Loucy (cell line): Measurements from ENCODE around the gene CD300C.

Experiments
- H2AFZ ChIP-seq: fragments of 200-600 bp; sonication (generic); 2 replicates; pipeline ENCODE4 v1.6.0; 2016; ENCODE audit warnings: antibody characterized with exemption, mild to moderate bottlenecking, low read length, moderate library complexity
- H3F3A ChIP-seq: fragments of 200-600 bp; 2 replicates; pipeline ENCODE4 v1.6.0; 2016; ENCODE audit warnings: antibody characterized with exemption, low read depth, mild to moderate bottlenecking
- H3K27me3 ChIP-seq: fragments of 200-600 bp; sonication (generic); 2 replicates; pipeline ENCODE4 v1.6.1; 2014; ENCODE audit warnings: low read length, mild to moderate bottlenecking; ENCODE audit not compliant: insufficient read depth, poor library complexity, severe bottlenecking
- H3K36me3 ChIP-seq: fragments of 200-600 bp; sonication (generic); 2 replicates; pipeline ENCODE4 v1.6.1; 2016; ENCODE audit warnings: low read length; ENCODE audit not compliant: insufficient read depth
- H3K4me1 ChIP-seq: fragments of 200-600 bp; sonication (generic); 2 replicates; pipeline ENCODE4 v1.5.1; 2014; ENCODE audit warnings: low read length, mild to moderate bottlenecking; ENCODE audit not compliant: insufficient read depth, poor library complexity, severe bottlenecking
- H3K4me2 ChIP-seq: fragments of 200-600 bp; sonication (generic); 2 replicates; pipeline ENCODE4 v1.6.0; 2014; ENCODE audit warnings: antibody characterized with exemption, low read length, low read depth, mild to moderate bottlenecking; ENCODE audit not compliant: poor library complexity, severe bottlenecking
- H3K4me3 ChIP-seq: fragments of 200-600 bp; sonication (generic); 2 replicates; pipeline ENCODE4 v1.5.1; 2014; ENCODE audit warnings: low read length, mild to moderate bottlenecking, mixed read lengths; ENCODE audit not compliant: poor library complexity, severe bottlenecking
- H3K79me2 ChIP-seq: fragments of 200-600 bp; sonication (generic); 2 replicates; pipeline ENCODE4 v1.6.1; 2014; ENCODE audit warnings: low read length; ENCODE audit not compliant: insufficient read depth
- H3K9ac ChIP-seq: fragments of 200-600 bp; sonication (generic); 2 replicates; pipeline ENCODE4 v1.6.0; 2014; ENCODE audit warnings: mild to moderate bottlenecking, low read depth, low read length, moderate library complexity; ENCODE audit not compliant: poor library complexity, severe bottlenecking
- H3K9me2 ChIP-seq: fragments of 200-600 bp; sonication (generic); replicated peaks from 2 replicates; pipeline ENCODE4 v1.6.1; 2016; ENCODE audit warnings: low read depth, low read length, mixed read lengths
- H3K9me3 ChIP-seq: fragments of 200-600 bp; sonication (generic); 2 replicates; pipeline ENCODE4 v1.6.1; 2014; ENCODE audit warnings: mild to moderate bottlenecking, antibody characterized with exemption, low read length, low read depth; ENCODE audit not compliant: insufficient read depth
- H4K20me1 ChIP-seq: fragments of 200-600 bp; sonication (generic); 2 replicates; pipeline ENCODE4 v1.6.0; 2014; ENCODE audit warnings: antibody characterized with exemption, low read length, mild to moderate bottlenecking; ENCODE audit not compliant: insufficient read depth, poor library complexity, severe bottlenecking
- EZH2phosphoT487 ChIP-seq: fragments of 200-600 bp; IDR thresholded peaks from 2 replicates; pipeline ENCODE4 v1.6.1; 2018; ENCODE audit warnings: antibody characterized with exemption, mild to moderate bottlenecking, moderate library complexity, borderline replicate concordance
- TF ChIP-seq, protein P1 (sequence below): fragments of 200-600 bp; sonication (generic); conservative IDR thresholded peaks from 2 replicates; pipeline ENCODE4 v1.5.1; 2014; ENCODE audit warnings: mild to moderate bottlenecking, antibody characterized with exemption, low read length

Gene CD300C

DNA sequence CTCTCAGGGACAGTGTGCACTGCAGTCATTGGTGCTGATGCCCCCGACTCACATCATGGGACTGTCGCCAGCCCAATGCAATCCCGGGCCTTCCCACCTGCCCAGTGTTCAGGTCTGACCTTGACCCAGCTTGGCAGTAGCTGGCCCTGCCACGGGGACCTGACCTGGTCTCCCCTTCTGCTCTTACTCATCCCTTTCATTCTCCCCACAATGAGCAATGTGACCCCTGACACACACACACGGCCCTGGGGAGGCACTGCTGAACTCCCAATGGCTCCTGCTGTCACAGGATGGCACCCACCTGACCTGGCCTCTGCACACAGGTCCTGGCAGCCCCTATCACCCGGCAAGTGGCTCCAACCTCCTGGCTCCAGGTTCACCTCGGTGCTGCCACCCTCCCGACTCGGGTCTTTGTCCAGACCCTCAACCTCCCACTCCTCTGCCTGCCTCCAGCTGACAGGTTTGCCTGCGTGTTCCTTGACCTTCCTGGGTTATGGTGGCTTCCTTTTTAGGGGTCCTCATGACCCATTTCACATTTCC lies 6.6 kb downstream of the CD300C start:
- Histone ChIP-seq H3K27me3 (no peaks in the 10 kb centered on the region), H3K36me3 (no peaks in the 10 kb centered on the region), H3K79me2 (no peaks in the 10 kb centered on the region), H3K4me1 (no peaks in the 10 kb centered on the region), H3K9me2 (no peaks in the 10 kb centered on the region), H4K20me1 (no peaks in the 10 kb centered on the region), H2AFZ (no peak overlapping the region), H3F3A (no peaks in the 10 kb centered on the region), H3K9ac (no peak overlapping the region), H3K4me2 (no peak overlapping the region), H3K9me3 (no peaks in the 10 kb centered on the region), H3K4me3 (no peak overlapping the region)
- TF ChIP-seq EZH2phosphoT487: no peak
- TF ChIP-seq, protein P1, sequence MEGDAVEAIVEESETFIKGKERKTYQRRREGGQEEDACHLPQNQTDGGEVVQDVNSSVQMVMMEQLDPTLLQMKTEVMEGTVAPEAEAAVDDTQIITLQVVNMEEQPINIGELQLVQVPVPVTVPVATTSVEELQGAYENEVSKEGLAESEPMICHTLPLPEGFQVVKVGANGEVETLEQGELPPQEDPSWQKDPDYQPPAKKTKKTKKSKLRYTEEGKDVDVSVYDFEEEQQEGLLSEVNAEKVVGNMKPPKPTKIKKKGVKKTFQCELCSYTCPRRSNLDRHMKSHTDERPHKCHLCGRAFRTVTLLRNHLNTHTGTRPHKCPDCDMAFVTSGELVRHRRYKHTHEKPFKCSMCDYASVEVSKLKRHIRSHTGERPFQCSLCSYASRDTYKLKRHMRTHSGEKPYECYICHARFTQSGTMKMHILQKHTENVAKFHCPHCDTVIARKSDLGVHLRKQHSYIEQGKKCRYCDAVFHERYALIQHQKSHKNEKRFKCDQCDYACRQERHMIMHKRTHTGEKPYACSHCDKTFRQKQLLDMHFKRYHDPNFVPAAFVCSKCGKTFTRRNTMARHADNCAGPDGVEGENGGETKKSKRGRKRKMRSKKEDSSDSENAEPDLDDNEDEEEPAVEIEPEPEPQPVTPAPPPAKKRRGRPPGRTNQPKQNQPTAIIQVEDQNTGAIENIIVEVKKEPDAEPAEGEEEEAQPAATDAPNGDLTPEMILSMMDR: no peak

DNA sequence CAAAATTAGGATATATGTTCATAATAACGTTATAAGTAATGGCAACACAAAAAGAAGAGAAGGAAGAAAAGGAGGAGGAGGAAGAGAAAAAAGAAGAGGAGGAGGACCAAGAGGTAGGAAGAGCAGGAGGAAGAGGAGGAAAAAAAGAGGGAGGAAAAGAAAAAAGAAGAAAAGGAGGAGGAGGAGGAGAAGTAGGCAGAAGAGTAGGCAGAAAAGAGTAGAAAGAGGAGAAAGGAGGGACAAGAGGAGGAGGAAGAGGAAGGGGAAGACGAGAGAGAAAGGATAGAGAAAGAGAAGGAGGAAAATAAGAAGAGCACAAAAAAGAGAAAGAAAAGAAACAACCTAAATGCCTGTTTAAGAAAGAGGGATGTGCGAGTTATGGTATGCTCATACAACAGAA lies 9.0 kb downstream of the CD300C start:
- Histone ChIP-seq H4K20me1 (no peaks in the 10 kb centered on the region), H3K36me3 (no peaks in the 10 kb centered on the region), H3K4me1 (no peaks in the 10 kb centered on the region), H3K9ac (no peak overlapping the region), H3K4me2 (no peak overlapping the region), H3K4me3 (no peak overlapping the region), H3K79me2 (no peaks in the 10 kb centered on the region), H3K9me3 (no peaks in the 10 kb centered on the region), H3F3A (no peaks in the 10 kb centered on the region), H3K9me2 (no peaks in the 10 kb centered on the region), H3K27me3 (no peaks in the 10 kb centered on the region), H2AFZ (no peak overlapping the region)
- no peak for TF ChIP-seq EZH2phosphoT487
- TF ChIP-seq, protein P1: no peak

DNA sequence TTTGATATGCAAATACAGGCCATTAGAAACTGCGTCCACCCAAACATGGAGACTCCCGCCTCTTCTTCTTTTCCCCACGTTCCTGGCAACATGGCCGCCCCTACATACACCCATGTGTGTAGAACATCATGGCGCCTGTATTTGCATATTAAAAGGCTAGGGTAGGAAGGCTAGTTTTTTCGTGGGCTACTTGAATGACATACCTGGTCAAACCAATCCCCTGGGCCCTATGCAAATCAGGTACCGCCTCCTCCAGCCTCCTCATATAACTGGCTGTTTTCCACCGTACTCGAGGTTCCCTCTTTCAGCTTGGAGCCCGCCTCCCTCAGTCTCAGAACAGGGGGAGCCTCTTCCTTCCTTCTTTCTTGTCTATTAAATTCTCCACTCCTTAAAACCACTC lies 13.8 kb downstream of the CD300C start:
- Histone ChIP-seq H3K36me3 (no peaks in the 10 kb centered on the region), H3K27me3 (no peaks in the 10 kb centered on the region)

More for the DNA sequence above, 13.8 kb downstream of the CD300C start:
- no peaks in the 10 kb centered on the region for H3K4me1 ChIP-seq
- H3K9ac ChIP-seq: no peak overlapping the region
- no peaks in the 10 kb centered on the region for H3F3A ChIP-seq
- TF ChIP-seq, protein P1: no peak
- no peak for TF ChIP-seq EZH2phosphoT487
- no peaks in the 10 kb centered on the region for H4K20me1 ChIP-seq
- H3K4me2 ChIP-seq: no peak overlapping the region
- H2AFZ ChIP-seq: no peak overlapping the region
- no peaks in the 10 kb centered on the region for H3K9me2 ChIP-seq
- no peak overlapping the region for H3K4me3 ChIP-seq
- H3K79me2 ChIP-seq: no peaks in the 10 kb centered on the region
- no peaks in the 10 kb centered on the region for H3K9me3 ChIP-seq
